Gastroesophageal sphincter (tissue), 3 donors: Measurements from ENCODE around the gene TAT.
A peak's percentile ranks its signal among the peaks of the same experiment; 100 is the strongest.

Experiments used
- EP300 ChIP-seq: sonication (generic); formaldehyde crosslinking; IDR thresholded peaks from one replicate; pipeline ENCODE4 v1.6.1; 2017; ENCODE audit warnings: antibody characterized with exemption, mild to moderate bottlenecking
- POLR2A ChIP-seq, 2 donors: fragments of 450-650 bp; IDR thresholded peaks; one replicate each; pipeline ENCODE4 v1.6.1; 2017; ENCODE audit warnings: antibody characterized with exemption in 2 of 2, mild to moderate bottlenecking in 2 of 2, moderate library complexity in 1 of 2
- POLR2AphosphoS5 ChIP-seq: sonication (generic); formaldehyde crosslinking; IDR thresholded peaks from one replicate; pipeline ENCODE4 v1.6.1; 2017; ENCODE audit warnings: antibody characterized with exemption
- TF ChIP-seq, protein P1 (sequence below), 4 experiments: fragments of 200-600 bp in 2 of 4; fragments of 450-650 bp in 2 of 4; sonication (generic) in 1 of 4; IDR thresholded peaks; one replicate each; pipeline ENCODE4 v1.5.1; 2017 to 2019; ENCODE audit warnings: antibody characterized with exemption in 4 of 4, mild to moderate bottlenecking in 2 of 4, moderate library complexity in 2 of 4

DNA sequence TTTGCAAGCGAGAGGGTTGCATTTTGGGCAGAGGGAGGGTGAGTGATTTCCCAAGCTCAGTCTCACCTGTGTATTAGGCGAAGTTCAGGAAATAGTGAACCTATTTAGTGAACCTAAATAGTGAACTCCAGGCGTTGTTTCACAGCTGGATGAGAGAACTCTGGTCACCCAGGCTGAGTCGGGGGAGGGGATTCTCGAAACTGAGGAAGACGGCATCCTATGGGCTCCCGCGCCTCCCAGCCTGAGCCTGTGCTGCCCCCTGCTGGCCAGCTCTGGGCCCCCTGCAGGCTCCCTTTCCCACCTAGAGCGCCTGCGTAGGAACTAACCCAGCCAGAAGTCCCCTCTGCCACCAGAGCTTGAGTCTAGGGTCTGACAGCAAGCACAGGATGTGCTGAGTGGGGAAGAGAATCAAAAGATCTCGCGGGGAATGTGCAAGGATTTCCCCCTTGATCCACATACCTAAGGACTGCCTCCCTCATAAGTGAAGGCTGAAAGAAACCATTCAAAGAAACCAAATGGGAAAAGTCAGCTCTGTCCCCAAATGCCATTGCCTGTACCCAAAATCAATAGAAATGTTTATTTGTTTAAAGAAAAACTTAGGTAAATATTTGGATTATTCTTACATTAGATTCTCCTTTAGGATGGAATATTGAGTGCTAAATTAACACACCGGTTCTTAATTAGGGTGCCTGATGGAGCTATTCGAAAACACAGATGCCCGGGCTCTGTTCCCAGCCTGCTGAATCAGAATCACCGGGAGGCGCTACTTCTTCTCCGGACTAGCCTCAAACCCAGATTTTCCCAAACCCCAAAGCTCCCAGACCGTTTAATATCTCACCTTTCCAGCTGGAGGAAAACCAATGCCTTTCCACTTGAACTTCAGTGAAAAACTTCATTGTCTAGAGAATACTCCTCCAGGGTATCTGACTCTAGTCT is 34.3 kb upstream of the TAT start:
- no peak for TF ChIP-seq POLR2A (IDR thresholded peaks at IDR 0.05)
- TF ChIP-seq, protein P1, sequence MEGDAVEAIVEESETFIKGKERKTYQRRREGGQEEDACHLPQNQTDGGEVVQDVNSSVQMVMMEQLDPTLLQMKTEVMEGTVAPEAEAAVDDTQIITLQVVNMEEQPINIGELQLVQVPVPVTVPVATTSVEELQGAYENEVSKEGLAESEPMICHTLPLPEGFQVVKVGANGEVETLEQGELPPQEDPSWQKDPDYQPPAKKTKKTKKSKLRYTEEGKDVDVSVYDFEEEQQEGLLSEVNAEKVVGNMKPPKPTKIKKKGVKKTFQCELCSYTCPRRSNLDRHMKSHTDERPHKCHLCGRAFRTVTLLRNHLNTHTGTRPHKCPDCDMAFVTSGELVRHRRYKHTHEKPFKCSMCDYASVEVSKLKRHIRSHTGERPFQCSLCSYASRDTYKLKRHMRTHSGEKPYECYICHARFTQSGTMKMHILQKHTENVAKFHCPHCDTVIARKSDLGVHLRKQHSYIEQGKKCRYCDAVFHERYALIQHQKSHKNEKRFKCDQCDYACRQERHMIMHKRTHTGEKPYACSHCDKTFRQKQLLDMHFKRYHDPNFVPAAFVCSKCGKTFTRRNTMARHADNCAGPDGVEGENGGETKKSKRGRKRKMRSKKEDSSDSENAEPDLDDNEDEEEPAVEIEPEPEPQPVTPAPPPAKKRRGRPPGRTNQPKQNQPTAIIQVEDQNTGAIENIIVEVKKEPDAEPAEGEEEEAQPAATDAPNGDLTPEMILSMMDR (IDR thresholded peaks at IDR 0.05) = peak; percentile 29 to 84 (median 47)
- no peak for TF ChIP-seq POLR2AphosphoS5
- TF ChIP-seq EP300 = no peak
